ENCODE measurements around the gene MANSC4. TPM values are rescaled to one million over a fixed set of nuclear protein-coding genes. Genes with fewer than 3 reads are reported as not detected.
"Not testable (repeated sequence)": the region's sequence is repeated elsewhere in the genome, so short reads cannot be mapped to it uniquely, and the experiment has no call there.

MANSC4 gene
- total and polyA plus RNA-seq, 8 donors = 0.15 to 0.58 (median 0.37) TPM; not detected in 2

GRCh38 chr12:27743601-27744000 is 36.4 kb downstream of the MANSC4 start:
- Histone ChIP-seq H3K36me3 (peaks cover 0 to 59% of the 10 kb centered on the region in 2 donors), H3K4me1 (peaks cover 0 to 6% of the 10 kb centered on the region in 2 donors), H3K27ac (no peak overlapping the region), H3K27me3 (no peaks in the 10 kb centered on the region), H3K4me3 (no peak overlapping the region), H3K9me3 (no peaks in the 10 kb centered on the region)
- intact Hi-C loops (cut with DNase I) = no loop called here
- ATAC-seq (no peak), DNase-seq (no peak)
- TF ChIP-seq, protein P1, sequence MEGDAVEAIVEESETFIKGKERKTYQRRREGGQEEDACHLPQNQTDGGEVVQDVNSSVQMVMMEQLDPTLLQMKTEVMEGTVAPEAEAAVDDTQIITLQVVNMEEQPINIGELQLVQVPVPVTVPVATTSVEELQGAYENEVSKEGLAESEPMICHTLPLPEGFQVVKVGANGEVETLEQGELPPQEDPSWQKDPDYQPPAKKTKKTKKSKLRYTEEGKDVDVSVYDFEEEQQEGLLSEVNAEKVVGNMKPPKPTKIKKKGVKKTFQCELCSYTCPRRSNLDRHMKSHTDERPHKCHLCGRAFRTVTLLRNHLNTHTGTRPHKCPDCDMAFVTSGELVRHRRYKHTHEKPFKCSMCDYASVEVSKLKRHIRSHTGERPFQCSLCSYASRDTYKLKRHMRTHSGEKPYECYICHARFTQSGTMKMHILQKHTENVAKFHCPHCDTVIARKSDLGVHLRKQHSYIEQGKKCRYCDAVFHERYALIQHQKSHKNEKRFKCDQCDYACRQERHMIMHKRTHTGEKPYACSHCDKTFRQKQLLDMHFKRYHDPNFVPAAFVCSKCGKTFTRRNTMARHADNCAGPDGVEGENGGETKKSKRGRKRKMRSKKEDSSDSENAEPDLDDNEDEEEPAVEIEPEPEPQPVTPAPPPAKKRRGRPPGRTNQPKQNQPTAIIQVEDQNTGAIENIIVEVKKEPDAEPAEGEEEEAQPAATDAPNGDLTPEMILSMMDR (IDR thresholded peaks at IDR 0.05) = no peak

GRCh38 chr12:27734321-27734720 is 45.7 kb downstream of the MANSC4 start:
- H3K9me3 ChIP-seq, ATAC-seq, DNase-seq, H3K27ac ChIP-seq, H3K4me1 ChIP-seq, H3K27me3 ChIP-seq, H3K4me3 ChIP-seq: not testable (repeated sequence)
- H3K36me3 ChIP-seq = peaks cover 0 to 72% of the 10 kb centered on the region in 2 donors
- intact Hi-C loops (cut with DNase I) = loop anchor here in 1 of 2 donors (10.0 kb wide), 2 partner anchors 80 to 200 kb away; no protein-coding TSS in a partner anchor

- TF ChIP-seq, protein P1 (IDR thresholded peaks at IDR 0.05) = no peak
- H3K9me3 ChIP-seq = no peaks in the 10 kb centered on the region
- H3K27ac ChIP-seq = no peak overlapping the region
- no peak overlapping the region for H3K4me3 ChIP-seq
- ATAC-seq (no peak), DNase-seq (no peak)
- H3K27me3 ChIP-seq = no peaks in the 10 kb centered on the region
- peaks cover 0 to 67% of the 10 kb centered on the region in 2 donors for H3K36me3 ChIP-seq
- intact Hi-C loops (cut with DNase I) = loop anchor here in 1 of 2 donors (10.0 kb wide), 2 partner anchors 81 to 201 kb away; no protein-coding TSS in a partner anchor
- no peaks in the 10 kb centered on the region for H3K4me1 ChIP-seq
Measured at GRCh38 chr12:27733791-27734190, 46.2 kb downstream of the MANSC4 start.

DNA sequence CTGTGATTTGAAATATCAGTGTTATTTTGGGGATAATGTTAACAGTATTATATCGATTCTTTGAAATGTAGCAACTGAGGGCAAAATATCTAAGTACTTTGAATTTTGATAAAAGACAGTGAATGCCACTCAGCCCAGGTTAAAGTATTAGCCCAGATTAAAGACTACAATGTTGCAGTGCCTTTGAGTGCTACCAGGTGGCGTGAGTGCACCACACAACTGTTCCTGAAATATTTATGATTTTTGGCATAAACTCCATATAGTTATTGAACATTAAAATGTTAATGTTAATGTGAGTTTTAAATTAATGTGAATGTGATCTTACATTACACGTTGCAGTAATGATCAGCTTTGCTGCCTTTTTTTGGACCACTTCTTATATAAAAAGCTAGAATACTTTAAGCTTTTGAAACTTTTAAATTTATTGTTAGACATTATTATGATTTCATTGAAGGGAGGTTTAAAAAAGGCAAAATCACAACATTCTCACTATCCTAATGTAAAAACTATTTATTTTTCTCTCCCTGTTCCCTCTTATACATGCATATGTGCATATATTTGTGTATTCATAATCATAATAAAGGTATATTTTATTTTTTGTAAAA is 46.9 kb downstream of the MANSC4 start:
- TF ChIP-seq, protein P1 (IDR thresholded peaks at IDR 0.05) = peak; percentile 54 to 70
- Histone ChIP-seq H3K9me3 (no peaks in the 10 kb centered on the region), H3K27ac (no peak overlapping the region), H3K27me3 (no peaks in the 10 kb centered on the region), H3K4me3 (no peak overlapping the region), H3K4me1 (no peaks in the 10 kb centered on the region), H3K36me3 (peaks cover 0 to 61% of the 10 kb centered on the region in 2 donors)
- DNase-seq (peak in 2 of 4 donors; percentile 25 to 37), ATAC-seq (peak; percentile 80)
- intact Hi-C loops (cut with DNase I) = loop anchor here in 1 of 2 donors (10.0 kb wide), 2 partner anchors 82 to 202 kb away; no protein-coding TSS in a partner anchor

DNA sequence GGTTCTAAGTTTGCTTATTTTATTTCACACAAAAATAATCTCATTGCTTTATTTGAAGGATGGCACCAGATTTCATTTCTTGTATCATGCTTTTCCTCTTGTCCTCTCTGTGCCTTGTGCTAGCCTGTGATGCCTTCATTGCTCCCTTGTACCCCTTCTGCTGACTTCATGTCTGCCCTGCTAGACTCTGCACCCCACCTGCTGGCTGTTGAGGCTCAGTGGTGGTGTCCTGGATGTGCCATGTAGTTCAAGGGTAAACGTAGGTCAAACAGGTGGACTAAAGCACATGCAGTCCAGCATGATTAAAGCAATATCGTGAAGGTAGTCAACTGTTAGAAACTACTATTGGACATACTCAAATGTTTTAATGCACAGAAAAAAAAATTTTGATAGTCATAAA is 47.8 kb downstream of the MANSC4 start:
- TF ChIP-seq, protein P1 (IDR thresholded peaks at IDR 0.05) = no peak
- Histone ChIP-seq H3K27me3 (no peaks in the 10 kb centered on the region), H3K9me3 (no peaks in the 10 kb centered on the region), H3K4me1 (no peaks in the 10 kb centered on the region), H3K36me3 (peaks cover 0 to 53% of the 10 kb centered on the region in 2 donors), H3K27ac (no peak overlapping the region), H3K4me3 (no peak overlapping the region)
- DNase-seq (no peak), ATAC-seq (no peak)
- intact Hi-C loops (cut with DNase I) = loop anchor here in 1 of 2 donors (10.0 kb wide), 2 partner anchors 83 to 203 kb away; no protein-coding TSS in a partner anchor

Measured in left lung (tissue), 10 donors.